CD4-positive, alpha-beta T cell treated with Interleukin-6 for 4 hours (primary cell): ENCODE measurements around the gene TMEM225B.
"Not testable (repeated sequence)": the region's sequence is repeated elsewhere in the genome, so short reads cannot be mapped to it uniquely, and the experiment has no call there.

Experiments used
- DNase-seq: peaks from one replicate; pipeline ENCODE4 v3.0.0-alpha.2; 2020; ENCODE audit warnings: mixed read lengths

The TMEM225B gene

GRCh38 chr7:99579956-99580777, 17.9 kb upstream of the TMEM225B start:
- peak; percentile 79 for DNase-seq

- DNase-seq = not testable (repeated sequence)
Measured at GRCh38 chr7:99580778-99581332, 17.2 kb upstream of the TMEM225B start.

GRCh38 chr7:99588868-99589267, 9.2 kb upstream of the TMEM225B start:
- no peak for DNase-seq

- DNase-seq = no peak
Measured at GRCh38 chr7:99594948-99595745, 2.9 kb upstream of the TMEM225B start.

- no peak for DNase-seq
Measured at GRCh38 chr7:99596408-99596955, 1.6 kb upstream of the TMEM225B start.

DNA sequence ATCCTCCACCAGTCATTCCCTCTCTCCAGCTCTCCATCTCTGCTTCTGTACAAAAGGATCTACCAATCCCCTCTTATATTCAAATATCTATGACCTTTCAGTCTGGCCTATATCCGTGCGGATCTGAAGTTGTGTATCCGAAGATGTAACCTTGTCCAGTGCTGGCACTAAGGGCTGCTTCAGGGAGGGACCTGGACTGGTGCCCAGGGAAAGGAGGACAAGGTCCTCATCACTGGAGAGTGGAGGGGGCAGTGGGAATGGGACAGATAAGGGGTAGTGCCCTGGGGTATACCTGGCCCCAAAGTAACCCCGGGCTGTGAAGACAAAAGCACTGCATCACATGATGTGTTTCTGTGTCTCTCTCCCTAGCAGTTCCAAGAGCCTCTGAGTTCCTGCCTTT, 1.8 kb downstream of the TMEM225B start:
- no peak for DNase-seq

GRCh38 chr7:99601656-99602310, 3.7 kb downstream of the TMEM225B start:
- DNase-seq = no peak

DNA sequence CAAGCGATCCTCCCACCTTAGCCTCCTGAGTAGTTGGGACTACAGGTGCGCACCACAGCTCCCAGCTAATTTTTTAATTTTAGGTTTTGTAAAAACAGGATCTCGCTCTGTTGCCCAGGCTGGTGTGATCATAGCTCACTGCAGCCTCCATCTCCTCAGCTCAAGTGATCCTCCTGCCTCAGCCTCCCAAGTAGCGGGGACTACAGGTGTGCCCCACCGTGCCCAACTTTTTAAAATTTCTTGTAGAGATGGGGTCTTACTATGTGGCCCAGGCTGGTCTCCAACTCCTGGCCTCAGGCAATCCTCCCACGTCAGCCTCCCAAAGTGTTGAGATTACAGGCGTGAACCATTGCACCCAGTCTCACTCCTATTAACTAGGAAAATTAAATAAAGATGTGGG, 7.5 kb downstream of the TMEM225B start:
- DNase-seq = no peak

DNA sequence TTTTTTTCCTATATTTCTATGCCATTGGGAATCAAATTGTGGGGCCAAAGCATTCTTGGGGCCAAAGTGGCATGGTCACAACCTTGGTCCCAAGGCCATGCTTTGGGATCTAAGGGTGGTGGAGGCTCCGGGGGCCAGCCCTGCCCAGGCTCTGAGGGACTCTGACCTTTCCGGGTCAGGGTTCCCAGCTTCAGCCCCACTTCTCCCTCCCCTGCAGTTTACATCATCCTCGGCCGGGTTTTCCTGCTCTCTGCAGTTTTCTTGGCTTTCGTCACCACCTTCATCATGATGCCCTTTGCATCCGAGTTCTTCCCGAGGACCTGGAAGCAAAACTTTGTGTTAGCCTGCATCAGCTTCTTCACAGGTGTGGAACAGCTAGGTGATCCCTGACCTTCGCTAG, 8.5 kb downstream of the TMEM225B start:
- DNase-seq = no peak

- DNase-seq = no peak
Measured at GRCh38 chr7:99607548-99607947, 9.5 kb downstream of the TMEM225B start.

DNA sequence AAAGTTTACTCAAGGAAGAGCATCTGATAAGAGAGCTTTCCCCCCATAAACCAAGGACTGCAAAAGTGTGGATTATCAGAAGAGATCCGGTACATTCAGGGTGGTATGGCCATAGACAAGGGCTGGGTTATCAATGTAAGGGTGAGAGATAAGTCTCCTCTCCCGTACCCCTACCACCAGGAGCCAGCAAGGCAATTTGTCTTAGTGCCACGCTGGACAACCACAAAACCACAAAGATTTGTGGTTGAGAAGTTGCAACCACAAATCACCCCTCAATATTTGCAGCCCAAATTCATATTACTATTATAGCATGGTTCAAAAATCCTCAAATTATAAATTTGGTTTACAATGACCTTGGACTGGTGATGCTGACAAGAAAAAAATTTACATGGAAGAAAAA, 16.4 kb downstream of the TMEM225B start:
- DNase-seq = no peak

GRCh38 chr7:99615989-99616358, 17.9 kb downstream of the TMEM225B start:
- DNase-seq = no peak

- DNase-seq = peak; percentile 91
Measured at GRCh38 chr7:99616359-99617191, 18.5 kb downstream of the TMEM225B start, which contains the start of gene ZSCAN25. Gene ZSCAN25, plus strand, starts transcription at chr7:99616946. Its CDS starts 2,661 bp downstream, at chr7:99619607.

GRCh38 chr7:99617192-99617781, 19.2 kb downstream of the TMEM225B start:
- DNase-seq = no peak

DNA sequence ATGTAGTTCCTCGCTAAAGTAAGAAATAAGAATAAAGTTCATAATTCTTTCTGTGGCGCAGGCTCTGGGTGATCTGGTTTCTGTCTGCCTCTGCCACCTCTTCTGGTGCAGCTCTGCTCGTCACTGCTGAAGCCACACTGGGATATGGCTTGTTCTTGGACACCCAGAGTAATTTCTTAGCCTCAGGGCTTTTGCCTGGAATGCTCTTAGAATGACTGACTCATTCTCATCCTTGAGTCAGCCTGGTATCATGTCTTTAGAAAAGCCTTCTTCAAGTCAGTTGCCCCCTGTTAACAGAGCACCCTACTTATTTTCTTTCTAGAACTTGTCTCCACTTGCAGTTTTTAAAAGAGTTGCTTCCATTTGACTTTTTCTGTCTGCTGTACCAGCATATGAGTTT, 20.7 kb downstream of the TMEM225B start:
- DNase-seq = no peak

DNA sequence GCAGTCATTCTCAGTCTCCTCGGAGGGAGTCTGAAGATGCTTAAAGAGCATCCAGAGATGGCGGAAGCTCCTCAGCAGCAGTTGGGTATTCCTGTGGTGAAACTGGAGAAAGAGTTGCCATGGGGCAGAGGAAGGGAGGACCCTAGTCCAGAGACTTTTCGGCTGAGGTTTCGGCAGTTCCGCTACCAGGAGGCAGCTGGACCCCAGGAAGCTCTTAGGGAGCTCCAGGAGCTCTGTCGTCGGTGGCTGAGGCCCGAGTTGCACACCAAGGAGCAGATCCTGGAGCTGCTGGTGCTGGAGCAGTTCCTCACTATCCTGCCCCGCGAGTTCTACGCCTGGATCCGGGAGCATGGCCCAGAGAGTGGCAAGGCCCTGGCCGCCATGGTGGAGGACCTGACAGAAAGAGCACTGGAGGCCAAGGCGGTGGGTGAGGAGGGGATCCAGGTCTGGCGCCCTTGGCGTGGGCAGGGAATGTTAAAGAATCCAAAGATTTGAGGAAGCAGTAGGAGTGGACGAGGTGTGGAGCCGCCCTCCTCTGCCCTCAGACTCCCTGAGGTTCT, 21.6 kb downstream of the TMEM225B start:
- no peak for DNase-seq

- DNase-seq = no peak
Measured at GRCh38 chr7:99621271-99621670, 23.2 kb downstream of the TMEM225B start.

DNA sequence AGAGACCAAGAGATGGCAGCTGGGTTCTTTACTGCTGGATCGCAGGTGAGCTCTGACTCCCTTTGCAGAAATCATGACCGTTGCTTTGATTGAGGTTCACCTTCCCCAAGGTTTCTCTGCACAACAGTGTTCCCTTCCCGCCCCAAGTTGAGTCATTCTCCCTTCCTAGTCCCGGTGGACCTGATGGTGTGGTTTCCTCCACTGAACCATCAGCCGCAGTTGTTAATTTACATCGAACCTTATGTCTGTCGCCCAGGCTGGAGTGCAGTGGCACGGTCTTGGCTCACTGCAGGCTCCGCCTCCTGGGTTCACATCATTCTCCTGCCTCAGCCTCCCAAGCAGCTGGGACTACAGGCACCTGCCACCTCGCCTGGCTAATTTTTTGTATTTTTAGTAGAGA, 24.5 kb downstream of the TMEM225B start:
- DNase-seq = no peak

GRCh38 chr7:99623091-99623693, 25.1 kb downstream of the TMEM225B start:
- DNase-seq = no peak

GRCh38 chr7:99623702-99624447, 25.8 kb downstream of the TMEM225B start:
- peak; percentile 21 for DNase-seq
